Hematopoietic multipotent progenitor cell treated with erythropoietin and hydrocortisone succinate and interleukin-3 and kit ligand, for 4 days (in vitro differentiated cells): ENCODE measurements around the gene MAS1L.
A peak's percentile ranks its signal among the peaks of the same experiment; 100 is the strongest.

Experiments
- DNase-seq: peaks from one replicate; pipeline ENCODE4 v3.0.0-alpha.2; 2015

MAS1L gene

DNA sequence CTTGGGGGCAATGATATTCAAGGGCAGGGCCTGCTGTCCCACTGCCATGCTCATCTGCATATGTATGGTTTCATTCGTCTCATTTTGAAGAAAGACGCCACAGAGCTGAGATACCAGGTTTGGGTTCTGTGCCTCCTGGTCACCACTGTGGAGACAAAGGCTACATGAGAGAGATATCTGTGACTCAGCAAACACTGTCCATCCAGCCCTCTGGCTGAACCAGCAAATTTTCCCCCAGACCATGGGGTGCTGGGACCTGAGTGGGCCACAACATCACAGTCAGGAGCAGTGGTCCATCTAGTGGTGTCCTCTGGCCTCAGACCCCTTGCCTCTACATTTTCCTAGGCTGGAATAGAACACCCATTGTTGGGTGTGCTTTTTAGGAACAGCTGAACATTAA is at the start of gene MAS1L:
TSS of gene MAS1L (minus strand) at position 297 of the 400 bp plus-strand sequence. CDS start at position 243, 54 bp downstream.
- DNase-seq, result no peak

GRCh38 chr6:29532320-29532951 is 44.7 kb upstream of the MAS1L start:
- DNase-seq, result no peak

- DNase-seq, result no peak
These were observed 43.9 kb upstream of the MAS1L start for GRCh38 chr6:29531668-29532067.

- DNase-seq, result no peak
These were observed 43.0 kb upstream of the MAS1L start for GRCh38 chr6:29530671-29531310.

DNA sequence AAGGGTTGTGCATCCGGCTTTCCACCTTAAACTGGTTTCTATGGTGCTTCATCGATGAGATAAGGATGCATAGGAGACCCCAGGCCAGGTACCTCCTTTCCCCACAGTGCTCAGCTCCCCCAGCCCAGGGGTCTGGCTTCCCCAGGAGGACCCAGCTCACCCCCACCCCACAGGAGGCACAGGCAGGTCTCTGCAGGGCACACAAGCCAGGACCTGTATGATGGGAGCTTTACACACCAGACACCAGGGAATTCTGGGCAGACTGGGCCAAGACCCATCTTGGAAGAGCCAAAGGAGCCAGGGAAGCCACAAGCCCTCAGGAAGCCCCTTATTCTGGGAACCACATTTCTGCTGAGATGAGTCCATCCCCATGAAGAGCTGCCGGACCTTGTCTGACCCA is 42.2 kb upstream of the MAS1L start:
- DNase-seq, result no peak

DNA sequence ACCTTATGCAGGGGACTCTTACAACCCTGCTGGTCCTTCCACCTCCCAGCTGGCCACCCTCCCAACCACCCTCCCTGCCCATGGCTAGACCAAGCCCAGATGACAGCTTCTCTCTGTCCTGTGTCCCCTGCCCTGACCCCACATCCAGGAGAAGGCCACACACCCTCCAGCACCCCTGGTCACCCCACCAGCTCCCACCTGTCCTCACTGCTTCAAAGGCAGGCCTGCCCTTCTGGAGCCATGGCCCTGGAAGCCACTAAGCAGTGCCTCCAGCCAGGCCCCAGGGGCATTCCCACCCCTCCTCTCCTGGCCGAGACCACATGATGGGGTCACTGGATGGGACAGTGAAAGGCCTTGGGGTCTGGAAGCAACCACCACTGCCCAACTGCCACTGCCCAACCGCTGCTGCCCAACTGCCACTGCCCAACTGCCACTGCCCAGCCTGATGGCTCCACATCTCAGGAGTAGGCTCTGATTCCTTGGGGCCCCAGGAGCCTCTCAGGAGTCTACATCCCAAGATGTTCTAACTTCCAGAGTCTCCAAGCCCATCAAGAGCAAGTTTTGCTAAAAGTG is 41.3 kb upstream of the MAS1L start:
- no peak for DNase-seq

DNA sequence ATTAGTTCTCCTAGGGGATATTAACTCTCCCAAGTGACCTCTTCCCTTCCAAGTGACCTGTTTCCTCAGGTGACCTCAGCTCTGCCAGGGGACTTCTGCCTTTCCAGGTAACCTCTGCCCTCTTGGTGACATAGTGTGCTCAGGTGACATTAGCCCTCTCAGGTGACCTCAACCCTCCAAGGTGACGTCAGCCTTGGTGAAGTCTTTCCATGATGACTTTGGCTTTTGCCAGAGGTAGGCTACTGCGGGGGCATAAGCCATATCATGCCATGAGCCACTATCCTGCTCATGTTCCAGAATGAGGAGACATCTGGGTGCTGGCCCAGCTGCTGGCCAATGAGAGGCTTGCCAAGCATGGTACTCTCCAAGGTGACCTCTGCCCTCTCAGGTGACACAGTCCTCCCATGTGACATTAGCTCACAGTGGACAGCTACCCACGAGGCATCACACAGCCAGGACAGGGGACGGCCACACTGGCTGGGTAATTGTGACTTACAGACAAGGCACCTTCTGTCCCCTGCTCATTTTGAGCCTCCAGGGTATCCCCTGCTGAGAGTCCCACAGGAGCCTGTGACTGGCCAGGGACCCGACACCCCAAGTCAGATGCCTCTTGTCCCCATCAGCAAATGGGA is 40.7 kb upstream of the MAS1L start:
- DNase-seq, result no peak

DNA sequence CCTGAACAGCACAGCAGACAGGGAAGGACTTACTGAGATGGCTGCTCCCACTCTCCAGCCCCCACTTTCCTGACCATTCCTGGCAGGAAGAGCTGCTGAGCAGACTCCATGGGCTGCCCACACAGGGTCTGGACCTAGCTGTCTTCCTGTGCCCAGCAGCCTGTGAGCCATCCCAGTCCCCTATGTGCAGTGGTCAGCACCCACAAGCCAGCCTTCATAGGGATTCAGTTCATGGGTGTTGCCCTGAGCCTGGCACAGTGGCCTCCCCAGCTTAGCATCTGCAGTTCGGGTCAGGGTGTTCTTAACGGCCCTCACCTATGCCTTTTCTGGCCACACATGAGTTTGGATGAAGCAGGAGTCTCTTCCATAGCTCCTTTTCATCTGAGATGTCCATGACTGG is 39.8 kb upstream of the MAS1L start:
- no peak for DNase-seq

GRCh38 chr6:29527126-29527525 is 39.4 kb upstream of the MAS1L start:
- no peak for DNase-seq

- no peak for DNase-seq
These were observed 37.5 kb upstream of the MAS1L start for GRCh38 chr6:29525311-29525639.

GRCh38 chr6:29524444-29525310 is 36.9 kb upstream of the MAS1L start:
- peak; percentile 46 for DNase-seq

- DNase-seq, result no peak
These were observed 36.3 kb upstream of the MAS1L start for GRCh38 chr6:29524044-29524443.

- DNase-seq, result peak; percentile 75
These were observed 34.5 kb upstream of the MAS1L start for GRCh38 chr6:29522227-29522626.

DNA sequence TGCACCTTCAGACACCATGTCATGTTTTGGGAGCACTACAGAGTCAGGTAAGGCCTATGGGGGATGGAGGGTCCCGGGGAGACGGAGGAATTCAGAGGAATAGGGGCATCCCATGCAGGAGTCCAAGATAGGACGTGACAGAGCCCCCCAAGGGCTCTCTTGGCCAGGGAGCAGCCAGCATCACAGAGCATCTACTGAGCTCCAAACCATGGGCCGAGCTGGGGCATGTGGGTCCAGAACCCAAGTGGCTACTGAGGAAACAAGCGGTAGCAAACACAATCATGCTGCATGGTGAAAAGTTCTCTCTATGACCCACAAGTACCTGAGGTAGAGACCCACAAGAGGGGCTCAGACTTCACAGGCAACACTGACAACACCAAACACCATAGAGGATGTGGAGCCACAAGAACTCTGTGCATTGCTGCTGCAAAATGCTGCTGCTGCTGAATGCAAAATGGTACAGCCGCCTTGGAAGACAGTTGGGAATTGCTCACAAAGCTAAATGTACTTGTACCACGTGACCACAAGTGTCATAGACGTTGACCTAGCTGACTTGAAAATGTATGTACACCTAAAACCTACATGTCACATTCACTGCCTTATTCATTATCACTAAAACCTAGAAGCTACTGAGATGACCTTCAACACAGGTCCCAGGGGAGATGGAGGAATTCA is 33.4 kb upstream of the MAS1L start:
- no peak for DNase-seq

DNA sequence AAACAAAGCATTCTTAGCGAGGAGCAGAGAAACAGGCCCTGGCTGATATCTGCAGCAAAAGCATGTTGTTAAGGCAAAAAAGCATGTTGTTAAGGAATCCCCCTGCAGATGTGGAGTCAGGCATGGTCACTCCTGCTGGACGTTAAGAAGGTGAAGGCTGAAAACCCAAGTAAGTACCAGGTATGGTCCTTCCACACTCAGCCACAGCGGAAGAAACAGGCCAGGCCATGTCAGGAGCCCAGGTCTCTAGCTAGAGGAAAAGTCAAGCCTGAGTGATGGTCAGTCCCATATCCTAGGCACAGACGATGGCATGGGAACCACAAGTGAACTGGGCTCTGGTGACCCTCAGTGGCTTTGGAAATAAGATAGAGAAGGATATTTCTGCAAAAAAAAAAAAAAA is 32.5 kb upstream of the MAS1L start:
- no peak for DNase-seq

- no peak for DNase-seq
These were observed 31.7 kb upstream of the MAS1L start for GRCh38 chr6:29519291-29520010.

DNA sequence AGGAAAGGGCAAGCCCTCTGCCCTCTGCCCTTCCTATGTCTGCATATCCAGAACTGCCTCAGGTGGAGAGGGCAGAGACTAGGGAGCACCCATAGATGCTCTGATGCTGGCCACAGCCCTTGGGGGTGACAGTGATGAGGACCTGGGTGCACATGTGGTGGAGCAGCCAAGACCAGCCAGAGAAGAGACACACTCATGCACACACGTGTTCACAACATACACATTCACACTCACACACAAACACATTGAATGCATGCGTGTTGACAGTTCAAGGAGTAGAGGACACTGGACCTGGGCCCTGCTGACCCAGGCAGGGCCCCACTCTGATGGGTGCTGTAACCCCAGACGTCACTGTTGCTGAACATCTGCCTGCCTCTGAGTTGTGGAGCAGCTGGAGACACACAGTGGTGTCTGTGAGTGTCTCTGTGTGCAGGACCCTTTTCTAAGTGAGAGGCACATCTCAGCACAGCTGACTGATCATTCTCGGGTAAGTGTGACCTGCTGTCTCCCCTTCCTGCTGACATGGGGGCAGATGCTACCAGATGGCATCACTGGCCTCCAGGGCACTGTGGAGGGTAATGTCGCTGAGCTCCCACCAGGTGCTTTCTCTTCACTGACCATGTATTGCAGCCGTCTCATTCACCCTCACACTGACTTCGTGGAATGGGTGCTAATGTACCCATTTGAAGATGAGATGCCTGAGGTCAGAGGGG is 30.1 kb upstream of the MAS1L start:
- DNase-seq, result no peak

- no peak for DNase-seq
These were observed 29.5 kb upstream of the MAS1L start for GRCh38 chr6:29517245-29517644.

DNA sequence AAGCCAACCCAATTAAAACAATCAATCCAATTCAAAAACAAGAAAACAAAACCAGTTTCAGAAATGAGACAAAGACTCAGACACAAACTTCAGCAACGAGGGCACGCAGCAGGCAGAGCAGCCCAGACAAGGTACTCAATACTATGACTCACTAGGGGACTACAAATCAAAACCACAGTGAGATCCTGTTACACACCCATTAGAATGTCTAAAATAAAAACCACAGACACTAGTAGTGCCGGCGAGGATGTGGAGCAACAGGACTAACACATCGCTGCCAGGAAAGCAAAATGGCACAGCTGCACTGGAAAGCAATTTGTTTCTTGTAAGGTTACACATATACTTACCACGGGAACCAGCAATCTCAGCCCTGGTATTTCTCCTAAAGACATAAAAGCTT is 28.4 kb upstream of the MAS1L start:
- peak; percentile 81 for DNase-seq

DNA sequence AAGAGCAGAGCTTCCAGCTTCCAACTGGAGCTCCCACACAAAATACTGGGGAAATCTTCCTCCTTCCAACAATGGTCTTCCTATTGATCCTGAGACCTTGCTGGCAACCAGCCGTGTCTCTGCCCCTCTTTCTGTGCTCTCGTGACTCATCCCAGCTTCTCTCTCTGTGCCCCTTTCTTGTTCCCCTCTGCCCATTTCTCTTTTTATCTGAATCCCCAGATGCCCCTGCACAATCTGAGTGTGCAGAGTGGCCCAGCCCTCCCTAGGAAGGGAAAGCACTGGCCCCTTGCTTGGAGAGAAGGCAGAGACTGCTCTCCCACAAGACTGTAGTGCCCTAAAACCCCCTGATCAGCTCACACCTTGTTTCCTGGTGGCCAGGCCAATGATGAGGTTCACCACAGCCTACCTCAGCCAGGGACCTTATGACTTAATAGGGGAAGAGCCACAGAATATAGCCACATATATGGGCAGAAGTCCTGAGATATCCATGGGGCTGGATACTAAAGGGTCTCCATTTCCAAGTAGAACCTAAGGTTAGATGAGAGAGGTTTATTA is 23.1 kb upstream of the MAS1L start:
- DNase-seq, result peak; percentile 22

DNA sequence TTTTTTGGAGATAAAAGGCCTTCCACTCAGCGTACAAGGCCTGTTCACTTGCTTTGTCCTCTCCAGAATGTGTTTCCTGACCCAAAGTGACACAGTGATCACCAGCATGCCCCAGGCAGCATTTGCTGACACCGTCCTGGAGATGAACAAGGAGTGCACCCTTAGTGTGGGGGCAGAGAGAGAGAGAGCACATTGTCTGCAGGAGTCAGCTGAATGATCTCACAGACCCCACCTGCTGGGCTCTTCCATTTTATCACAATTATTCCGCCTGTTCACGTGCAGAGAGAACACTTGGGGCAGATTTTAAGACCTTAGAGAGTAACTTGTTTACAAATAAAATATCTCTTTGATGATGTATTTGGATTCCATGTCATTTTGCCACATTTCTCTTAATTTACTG is 22.4 kb upstream of the MAS1L start:
- peak; percentile 66 for DNase-seq
